ENCODE data around the gene SLK. TPM values are rescaled to one million over a fixed set of nuclear protein-coding genes. Genes with fewer than 3 reads are reported as not detected.

Gene SLK
- total RNA-seq, 1 experiment from 2014 or later, result 64.0 TPM

DNA sequence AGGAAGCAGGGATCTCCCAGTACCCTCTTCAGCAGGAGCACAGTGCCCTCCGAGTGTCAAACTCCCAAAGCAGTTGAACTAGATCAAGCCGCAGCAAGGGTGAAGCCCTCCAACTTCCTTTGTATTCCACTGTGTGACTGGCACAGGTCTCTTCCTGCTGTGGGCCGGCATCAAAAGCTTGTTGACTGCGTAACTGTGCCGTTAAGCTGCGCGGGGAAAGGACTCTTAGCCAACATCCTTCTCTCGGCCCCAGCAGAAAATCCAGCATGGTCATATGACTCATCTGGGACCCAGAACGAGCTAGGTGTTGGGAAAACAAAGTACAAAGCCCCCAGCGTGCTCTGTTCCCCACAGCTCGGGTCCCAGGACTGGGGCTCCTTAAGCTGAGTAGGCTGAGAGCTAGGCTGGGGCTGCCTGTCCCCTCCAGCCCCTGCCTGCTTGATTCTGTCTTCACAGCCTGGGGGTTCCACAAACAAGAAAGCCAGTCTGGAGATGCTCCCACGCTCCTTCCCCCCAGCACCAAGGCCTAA is 66.5 kb downstream of the SLK start:
- DNase-seq (ENCODE audit: low read depth), result no peak

GRCh38 chr10:104033966-104034365 is 67.0 kb downstream of the SLK start:
- DNase-seq (ENCODE audit: low read depth), result no peak

GRCh38 chr10:104034401-104035193 is 67.7 kb downstream of the SLK start:
- no peak for DNase-seq (ENCODE audit: low read depth)

DNA sequence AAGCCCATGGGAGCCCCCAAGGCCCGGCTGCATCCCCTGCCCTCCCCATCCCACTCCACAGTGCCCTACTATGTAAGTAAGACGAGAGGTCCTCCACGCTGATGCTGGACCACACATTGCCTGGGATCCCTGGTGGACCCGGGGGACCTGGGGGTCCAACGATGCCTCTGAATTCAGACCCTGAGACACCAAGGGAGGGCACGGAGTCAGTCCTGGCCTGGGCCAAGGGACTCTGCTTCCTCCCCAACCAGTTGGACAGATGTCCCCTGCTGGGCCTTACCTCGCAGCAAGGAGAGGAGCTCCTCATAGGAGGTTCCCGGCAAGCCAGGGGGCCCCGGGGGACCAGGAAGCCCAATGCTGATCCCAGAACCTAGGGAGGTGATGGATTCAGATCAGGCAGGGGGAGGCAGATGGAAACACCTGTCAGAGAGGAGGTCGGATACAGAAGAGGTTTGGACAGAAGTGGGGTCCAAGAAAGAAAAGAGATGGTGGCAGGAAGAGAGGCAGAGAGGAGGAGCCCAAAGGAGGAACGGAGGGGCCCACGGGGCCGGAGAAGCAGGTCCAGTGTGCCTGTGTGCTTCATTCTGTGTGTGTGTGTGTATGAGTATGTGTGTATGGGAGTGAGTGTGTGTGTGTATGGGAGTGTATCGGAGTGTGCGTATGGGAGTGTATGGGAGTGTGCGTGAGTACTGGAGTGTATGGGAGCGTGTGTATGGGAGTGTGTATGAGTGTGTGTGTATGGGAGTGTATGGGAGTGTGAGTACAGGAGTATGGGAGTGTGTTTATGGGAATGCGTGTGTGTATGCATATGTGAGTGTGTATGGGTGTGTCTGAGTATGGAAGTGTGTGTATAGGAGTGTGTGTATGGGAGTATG is 68.5 kb downstream of the SLK start:
- no peak for DNase-seq (ENCODE audit: low read depth)

GRCh38 chr10:104036069-104036384 is 69.1 kb downstream of the SLK start:
- DNase-seq (ENCODE audit: low read depth), result no peak

DNA sequence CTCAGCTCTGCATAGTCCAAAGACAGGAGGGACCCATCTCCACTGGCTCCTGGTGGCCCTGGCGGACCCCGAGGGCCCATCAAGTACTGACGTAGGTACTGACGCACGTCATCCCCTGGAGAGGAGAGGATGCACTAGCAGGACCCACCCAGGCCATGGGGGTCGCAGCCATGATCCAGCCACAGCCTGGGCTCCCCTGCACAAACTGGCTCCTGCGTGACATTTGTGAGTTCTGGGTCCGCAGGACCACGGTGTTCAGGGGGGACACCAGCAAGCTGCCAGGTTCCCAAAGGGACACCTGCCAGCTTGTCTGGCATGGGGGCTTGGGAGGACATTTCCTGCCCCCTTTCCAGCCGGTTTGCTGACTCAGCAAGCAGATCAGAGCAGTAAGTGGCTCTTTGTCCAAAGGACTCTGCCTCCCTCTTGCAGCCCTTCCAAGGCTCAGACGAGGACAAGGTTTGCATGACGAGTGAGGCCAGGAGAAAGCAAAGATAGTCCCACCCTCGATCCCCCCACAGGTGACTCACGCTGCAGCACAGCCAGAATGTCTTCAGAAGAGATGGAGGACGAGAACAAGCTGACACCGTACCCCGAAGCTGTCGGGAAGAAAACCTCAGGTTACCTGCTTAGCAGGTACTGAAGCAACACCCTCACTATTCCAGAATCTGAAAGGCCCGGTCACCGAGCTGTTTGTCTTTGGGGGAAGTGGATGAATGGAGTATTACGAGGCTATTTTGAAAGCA is 69.7 kb downstream of the SLK start:
- no peak for DNase-seq (ENCODE audit: low read depth)

DNA sequence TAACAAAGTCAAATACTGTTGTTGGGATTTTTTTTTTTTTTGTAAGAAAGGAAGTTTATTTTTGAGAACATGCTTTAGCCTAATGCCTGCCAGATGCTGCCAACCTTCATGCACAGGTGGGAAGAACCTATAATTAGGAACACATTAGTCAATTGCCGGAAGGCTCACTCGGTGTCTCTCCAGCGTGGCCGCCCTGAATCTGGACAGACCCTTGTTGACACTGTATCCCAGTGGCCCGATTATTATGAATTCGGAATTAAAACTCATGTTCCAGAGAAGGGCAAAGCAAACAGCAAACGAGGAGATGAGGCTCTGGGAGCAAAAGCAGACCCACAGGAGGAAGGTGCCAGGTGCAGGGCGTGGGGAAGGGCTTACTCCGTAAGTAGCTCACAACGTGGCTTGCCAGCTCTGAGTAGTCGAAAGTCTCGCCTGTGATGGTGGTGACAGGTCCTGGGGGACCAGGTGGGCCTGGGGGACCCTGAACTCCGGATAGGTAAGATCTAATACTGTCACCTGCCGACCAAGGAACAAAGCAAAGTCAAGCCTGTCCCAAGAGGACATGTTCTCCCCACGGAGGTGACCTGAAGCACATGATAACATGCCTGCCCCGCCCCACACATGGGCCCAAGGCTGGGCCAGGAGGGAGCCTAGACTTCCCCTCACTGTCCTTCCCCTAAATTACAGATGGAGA is 70.5 kb downstream of the SLK start:
- DNase-seq (ENCODE audit: low read depth), result no peak

- no peak for DNase-seq (ENCODE audit: low read depth)
Observed at GRCh38 chr10:104038537-104038936, 71.6 kb downstream of the SLK start.

DNA sequence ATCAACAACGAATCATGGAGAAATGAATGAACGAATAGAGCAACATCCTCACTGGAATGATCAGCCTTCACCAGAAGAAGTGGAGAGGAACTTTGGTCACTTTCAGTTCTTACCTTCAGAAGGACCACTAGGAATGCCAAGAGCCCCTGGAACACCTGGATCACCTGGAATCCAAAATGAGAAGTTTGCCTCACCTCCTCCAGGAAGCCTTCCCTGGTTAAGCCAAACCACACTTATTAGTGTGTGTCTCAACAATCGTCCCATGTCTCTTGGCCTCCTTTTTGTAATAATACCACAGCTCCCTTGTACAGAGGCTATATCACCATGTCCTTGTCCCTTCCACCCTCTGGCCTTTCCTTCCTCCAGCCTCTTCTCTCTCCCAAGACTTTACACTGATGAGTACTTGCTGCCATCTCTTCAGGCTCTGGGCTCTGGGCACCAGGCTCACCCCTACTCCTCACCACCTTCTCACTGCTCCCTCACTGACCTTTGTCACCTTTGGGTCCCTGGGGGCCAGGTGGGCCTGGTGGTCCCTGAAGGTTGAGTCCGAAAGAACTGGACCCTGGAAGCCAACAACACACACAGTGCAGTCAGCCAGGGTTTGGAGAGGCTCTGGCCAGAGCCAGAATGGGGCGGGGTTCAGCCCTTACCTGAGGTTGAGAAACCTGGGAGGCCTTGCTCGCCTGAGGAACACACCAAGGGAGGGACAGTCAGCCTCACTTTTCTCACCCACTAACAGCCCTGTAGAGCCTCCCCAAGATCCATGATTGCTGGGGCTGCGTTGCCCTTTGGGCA is 72.2 kb downstream of the SLK start:
- DNase-seq (ENCODE audit: low read depth), result no peak

- DNase-seq (ENCODE audit: low read depth), result no peak
Observed at GRCh38 chr10:104040382-104040781, 73.4 kb downstream of the SLK start.

DNA sequence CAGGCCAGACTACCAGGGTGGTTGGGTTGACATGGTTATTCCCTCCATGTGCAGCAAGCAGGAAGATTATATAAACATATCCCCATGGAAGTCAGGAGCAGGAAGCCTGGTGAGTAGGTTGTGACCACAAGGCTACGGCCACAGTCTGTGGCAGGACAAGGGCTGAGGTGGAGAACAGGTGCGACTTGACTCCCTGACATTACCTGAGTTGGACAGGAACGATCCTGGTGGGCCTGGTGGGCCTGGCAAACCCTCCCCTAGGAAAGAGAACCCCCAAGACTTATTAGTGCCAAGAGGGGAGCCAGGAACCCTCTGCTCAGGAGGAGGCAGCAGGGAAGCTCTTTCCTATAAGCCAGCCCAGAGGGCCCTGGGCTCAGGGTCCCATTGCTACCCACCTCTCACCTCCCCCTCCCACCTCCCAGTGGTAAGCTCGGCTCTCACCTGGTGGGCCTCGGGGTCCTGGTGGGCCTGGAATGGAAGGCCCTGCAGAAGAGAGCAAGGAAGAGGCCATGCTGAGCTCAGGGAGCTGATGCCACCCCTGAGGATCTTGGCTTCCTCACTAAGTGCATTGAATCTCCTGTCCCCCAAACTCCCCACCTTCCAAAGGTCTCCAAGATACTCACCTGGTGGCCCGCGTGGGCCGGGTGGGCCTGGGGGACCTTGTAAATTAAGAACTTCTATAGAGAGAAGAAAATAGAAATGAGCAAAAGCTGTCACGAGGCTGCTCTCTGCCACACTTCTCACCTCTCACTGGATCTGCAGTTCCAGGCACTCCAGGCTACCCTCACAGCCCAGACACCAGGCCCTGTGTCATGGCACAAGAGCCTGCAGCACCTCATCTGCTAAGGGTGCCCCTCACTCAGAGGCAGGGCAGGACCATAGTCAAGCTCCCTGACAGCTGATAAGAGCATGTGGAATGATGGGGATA is 74.2 kb downstream of the SLK start:
- DNase-seq (ENCODE audit: low read depth), result no peak

DNA sequence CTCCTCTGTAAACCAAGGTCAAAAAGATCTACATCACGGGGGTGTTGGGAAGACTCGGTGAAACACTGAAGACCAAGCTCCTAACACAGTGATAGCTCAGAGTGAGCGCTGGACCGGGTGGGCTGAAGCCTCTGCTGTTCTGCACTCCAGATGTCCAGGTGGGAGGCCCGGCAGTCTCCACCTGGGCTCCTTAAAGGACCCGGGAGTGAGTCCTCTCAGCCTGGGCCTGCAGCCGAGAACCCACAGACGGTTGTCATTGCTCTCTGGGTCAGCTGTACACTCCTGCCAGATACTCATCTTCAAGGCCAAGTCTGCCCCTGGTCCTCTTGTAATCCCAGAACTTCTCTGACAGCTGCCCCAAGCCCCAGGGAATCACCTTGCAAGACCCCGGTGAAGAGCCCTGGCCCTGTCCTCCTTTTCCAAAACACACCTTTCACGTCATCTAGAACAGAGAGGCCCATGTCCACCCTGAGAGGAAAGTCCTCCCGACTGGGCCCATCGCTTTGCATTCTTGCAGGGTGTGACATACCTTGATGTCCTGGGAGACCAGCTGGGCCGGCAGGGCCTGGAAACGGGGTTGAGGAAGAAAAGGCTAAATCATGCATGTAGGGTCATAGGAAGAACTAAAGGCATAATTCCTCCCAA is 75.1 kb downstream of the SLK start:
- DNase-seq (ENCODE audit: low read depth), result no peak

GRCh38 chr10:104043185-104043830 is 76.4 kb downstream of the SLK start:
- no peak for DNase-seq (ENCODE audit: low read depth)

DNA sequence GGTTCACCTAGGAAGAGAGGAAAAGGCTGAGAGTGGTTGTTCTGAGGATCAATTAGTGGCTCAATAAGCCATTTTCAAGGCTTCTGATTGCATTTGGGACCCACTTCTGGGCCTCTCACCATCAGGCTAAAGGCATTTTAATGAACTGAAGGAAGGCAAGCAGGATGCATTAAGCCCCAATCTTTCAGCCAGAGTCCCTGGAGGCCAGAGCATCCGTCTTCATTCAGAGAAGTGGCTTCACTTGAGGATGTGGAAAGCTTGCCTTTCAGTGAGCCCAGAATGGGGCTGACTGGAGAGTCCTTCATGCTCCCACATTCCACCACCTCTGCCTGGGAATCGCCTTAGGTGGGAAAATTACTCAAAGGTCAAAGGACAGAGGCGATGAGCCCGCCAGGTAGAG is 76.9 kb downstream of the SLK start:
- DNase-seq (ENCODE audit: low read depth), result no peak

DNA sequence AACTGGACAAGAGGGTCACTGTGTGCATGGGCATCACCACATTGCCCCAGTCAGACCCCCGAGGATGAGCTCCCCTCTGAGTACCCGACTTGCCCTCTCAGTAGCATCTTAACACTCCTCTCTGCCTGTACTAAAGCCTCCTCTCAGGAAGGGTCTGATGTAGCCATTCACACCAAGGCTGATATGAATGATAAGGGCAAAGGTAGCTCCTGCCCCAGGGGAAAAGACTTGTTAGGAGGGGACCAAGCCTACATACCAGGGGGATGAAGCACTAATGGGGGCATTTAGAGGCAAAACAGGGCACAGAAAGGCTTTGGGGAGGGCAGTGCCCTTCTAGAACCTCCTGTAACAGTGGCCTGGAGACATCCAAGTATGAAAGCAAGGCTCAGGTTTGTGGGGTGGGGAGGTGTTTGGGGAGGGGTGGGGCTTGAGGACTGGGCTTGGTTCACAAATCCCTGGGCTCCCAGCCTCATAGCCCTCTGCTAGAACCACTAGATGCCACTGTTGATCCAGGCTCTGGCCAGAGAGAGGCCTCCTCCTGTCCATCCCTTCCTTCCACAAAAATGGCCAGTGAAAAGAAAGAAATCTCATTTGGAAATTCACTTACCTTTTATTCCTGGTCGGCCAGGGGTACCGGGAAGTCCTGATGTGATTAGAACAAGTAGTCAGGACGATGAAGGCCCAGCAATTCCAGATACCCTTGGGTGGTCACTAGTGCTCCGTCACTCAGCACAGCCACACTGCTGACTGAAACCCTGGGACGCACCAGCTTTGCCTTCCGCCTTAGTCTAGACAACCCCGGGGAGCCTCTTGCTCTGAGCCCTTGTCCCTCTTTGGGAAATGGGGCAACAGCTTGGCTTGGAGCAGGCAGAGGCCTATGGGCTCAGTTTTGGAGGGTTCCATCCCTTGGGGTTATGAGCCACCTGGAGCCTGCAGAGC is 78.5 kb downstream of the SLK start:
- DNase-seq (ENCODE audit: low read depth), result peak; percentile 70

DNA sequence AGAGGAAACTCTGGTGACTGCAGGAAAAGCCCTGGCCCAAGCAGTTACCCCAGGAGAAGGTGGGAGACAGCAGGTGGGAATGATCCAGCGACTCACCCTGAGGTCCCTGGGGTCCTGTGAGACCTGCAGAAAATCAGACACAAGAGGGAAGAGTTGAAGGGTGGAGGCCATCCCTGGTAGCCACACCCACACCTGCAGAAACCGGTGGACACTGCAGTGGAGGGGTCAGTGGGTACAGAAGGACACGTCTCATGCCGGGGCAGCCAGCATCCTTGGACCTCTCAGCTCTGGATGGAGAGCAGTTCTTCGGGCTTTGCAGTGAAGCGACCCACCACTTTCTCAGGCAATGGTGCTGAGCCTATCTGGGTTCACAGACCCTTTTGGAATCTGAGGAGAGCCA is 79.7 kb downstream of the SLK start:
- DNase-seq (ENCODE audit: low read depth), result no peak

DNA sequence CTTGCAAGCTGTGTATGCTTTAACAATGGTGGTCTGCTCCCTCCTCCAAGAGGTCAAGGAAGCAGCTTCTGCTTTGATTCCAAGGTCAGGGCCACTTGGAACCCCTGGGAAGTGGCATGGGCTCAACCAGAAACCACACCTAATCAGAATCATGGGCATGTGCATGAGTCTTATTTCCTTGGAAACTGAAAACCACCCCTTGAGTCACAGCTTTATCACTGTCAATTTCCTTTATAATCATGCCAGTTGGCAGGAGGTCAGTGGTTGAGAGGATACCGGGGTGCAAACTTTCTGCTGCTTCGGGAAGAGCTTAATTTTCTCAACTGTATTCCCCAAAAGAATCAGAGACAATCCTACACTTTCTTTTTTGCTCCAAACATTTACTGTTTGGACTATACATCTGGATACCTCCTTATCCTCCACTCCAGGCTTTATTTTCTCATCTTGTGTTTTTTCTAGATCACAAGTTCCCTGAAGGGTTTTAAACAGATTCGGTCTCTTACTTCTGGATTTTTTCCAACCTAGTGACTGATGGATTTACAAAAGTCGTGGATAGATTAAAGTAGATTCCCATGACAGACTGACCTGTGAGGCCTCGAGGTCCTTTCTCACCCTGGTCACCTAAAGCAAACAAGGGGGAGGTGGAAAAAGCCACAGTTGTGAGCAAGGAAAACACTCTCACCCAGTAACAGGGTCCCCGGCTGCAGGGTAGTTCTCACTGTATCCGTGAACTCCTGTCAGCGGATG is 82.7 kb downstream of the SLK start:
- DNase-seq (ENCODE audit: low read depth), result peak; percentile 88
